Stomach (tissue), 4 donors: ENCODE data around the gene MUC20.

ENCODE experiments used
- CTCF ChIP-seq, 7 experiments: fragments of 450-650 bp in 4 of 7; fragments of 200-600 bp in 3 of 7; sonication (generic) in 3 of 7; IDR thresholded peaks; one replicate each; pipeline ENCODE4 v1.5.1; 2016 to 2019; ENCODE audit warnings: antibody characterized with exemption in 7 of 7, control low read depth in 2 of 7, mild to moderate bottlenecking in 1 of 7
- EP300 ChIP-seq: sonication (generic); formaldehyde crosslinking; IDR thresholded peaks from one replicate; pipeline ENCODE4 v1.6.1; 2017; ENCODE audit warnings: antibody characterized with exemption
- POLR2A ChIP-seq, 4 donors: fragments of 450-650 bp; IDR thresholded peaks; one replicate each; pipeline ENCODE4 v1.6.1; 2016; ENCODE audit warnings: antibody characterized with exemption in 4 of 4, control low read depth in 2 of 4, mild to moderate bottlenecking in 1 of 4, moderate library complexity in 1 of 4
- POLR2AphosphoS5 ChIP-seq, 3 donors: sonication (generic); formaldehyde crosslinking; IDR thresholded peaks; one replicate each; pipeline ENCODE4 v1.6.1; 2016; ENCODE audit warnings: antibody characterized with exemption in 3 of 3

GRCh38 chr3:195718477-195718984 is 2.2 kb upstream of the MUC20 start:
- TF ChIP-seq CTCF (IDR thresholded peaks at IDR 0.05) (no peak), POLR2A (IDR thresholded peaks at IDR 0.05) (no peak), EP300 (no peak), POLR2AphosphoS5 (IDR thresholded peaks at IDR 0.05) (no peak)
